HTERT RPE-1 (cell line): ENCODE results near the gene PPP1R1C.

Source experiments
- in situ Hi-C: fragments of 300-500 bp; cut with MboI; formaldehyde crosslinking; loops from 4 replicates; pipeline ENCODE4 v1.14.3; 2020; ENCODE audit warnings: low sequenced_read_pairs

Gene PPP1R1C

GRCh38 chr2:182058056-182058455 lies 72.4 kb downstream of the PPP1R1C start:
- in situ Hi-C loops, result no loop called here

- in situ Hi-C loops, result no loop called here
Measured at GRCh38 chr2:182061739-182062138, 76.1 kb downstream of the PPP1R1C start.

- in situ Hi-C loops, result no loop called here
Measured at GRCh38 chr2:182062329-182062972, 76.8 kb downstream of the PPP1R1C start.

GRCh38 chr2:182064019-182064778 lies 78.5 kb downstream of the PPP1R1C start:
- in situ Hi-C loops, result no loop called here

- in situ Hi-C loops, result no loop called here
Measured at GRCh38 chr2:182066400-182067087, 80.9 kb downstream of the PPP1R1C start.

GRCh38 chr2:182067393-182067792 lies 81.7 kb downstream of the PPP1R1C start:
- in situ Hi-C loops, result no loop called here

- in situ Hi-C loops, result no loop called here
Measured at GRCh38 chr2:182068811-182069210, 83.2 kb downstream of the PPP1R1C start.

- in situ Hi-C loops, result no loop called here
Measured at GRCh38 chr2:182069416-182069815, 83.8 kb downstream of the PPP1R1C start.

- in situ Hi-C loops, result no loop called here
Measured at GRCh38 chr2:182069908-182070307, 84.3 kb downstream of the PPP1R1C start.

- in situ Hi-C loops, result no loop called here
Measured at GRCh38 chr2:182070736-182071135, 85.1 kb downstream of the PPP1R1C start.

- in situ Hi-C loops, result no loop called here
Measured at GRCh38 chr2:182072861-182073260, 87.2 kb downstream of the PPP1R1C start.

- in situ Hi-C loops, result no loop called here
Measured at GRCh38 chr2:182073613-182074012, 88.0 kb downstream of the PPP1R1C start.

GRCh38 chr2:182077023-182077422 lies 91.4 kb downstream of the PPP1R1C start:
- in situ Hi-C loops, result no loop called here

GRCh38 chr2:182077448-182078142 lies 91.9 kb downstream of the PPP1R1C start:
- in situ Hi-C loops, result no loop called here

- in situ Hi-C loops, result no loop called here
Measured at GRCh38 chr2:182078988-182079602, 93.4 kb downstream of the PPP1R1C start.

- in situ Hi-C loops, result no loop called here
Measured at GRCh38 chr2:182080493-182080892, 94.8 kb downstream of the PPP1R1C start.

GRCh38 chr2:182081602-182082260 lies 96.1 kb downstream of the PPP1R1C start:
- in situ Hi-C loops, result no loop called here

GRCh38 chr2:182088681-182089320 lies 103.1 kb downstream of the PPP1R1C start:
- in situ Hi-C loops, result no loop called here

GRCh38 chr2:182090486-182090885 lies 104.8 kb downstream of the PPP1R1C start:
- in situ Hi-C loops, result no loop called here
